ENCODE measurements around the gene POMZP3.
"Not testable (repeated sequence)": the region's sequence is repeated elsewhere in the genome, so short reads cannot be mapped to it uniquely, and the experiment has no call there.

The POMZP3 gene

DNA sequence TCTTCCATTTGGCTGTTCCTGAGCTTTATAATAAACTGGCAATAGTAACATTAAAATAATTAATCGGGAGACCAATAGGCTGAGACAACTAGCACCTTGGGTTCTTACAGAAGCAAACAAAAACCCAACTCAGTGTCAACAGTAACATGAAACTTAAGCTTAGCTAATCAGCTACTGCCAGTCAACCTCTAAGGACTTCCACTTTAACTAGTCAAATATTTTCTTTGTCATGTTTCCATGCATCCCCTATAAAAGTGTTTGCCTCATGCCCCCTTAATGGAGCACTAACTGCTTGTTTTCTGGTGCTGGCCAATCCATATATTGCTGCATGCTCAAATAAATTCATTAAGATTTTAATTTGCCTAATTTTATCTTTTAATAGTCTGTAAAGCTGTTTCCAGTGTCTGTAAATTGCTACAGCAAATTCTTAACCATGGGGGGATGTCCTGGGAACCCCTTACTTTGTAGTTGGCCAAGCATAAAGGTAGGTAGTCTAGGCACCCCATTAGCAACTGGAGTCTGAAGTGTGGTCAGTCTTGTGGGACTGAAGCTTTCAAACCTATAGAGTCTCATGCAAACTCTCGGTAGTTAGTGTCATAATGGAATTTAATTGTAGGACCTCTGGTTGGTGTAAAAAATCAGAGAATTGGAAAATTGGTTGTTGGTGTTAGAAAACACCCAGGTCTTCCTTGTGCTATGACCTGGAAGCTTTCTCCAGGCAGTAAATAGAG lies 40.3 kb downstream of the POMZP3 start:
- H3K36me3 ChIP-seq (ENCODE audit: control insufficient read depth in 2 of 2, insufficient read depth in 1 of 2, low read length in 2 of 2); POLR2A ChIA-PET; H3K4me1 ChIP-seq (ENCODE audit: control insufficient read depth, insufficient read depth, low read length); H3K9me3 ChIP-seq (ENCODE audit: control insufficient read depth, insufficient read depth, low read depth, low read length); CTCF ChIA-PET; H3K4me3 ChIP-seq (ENCODE audit: low read depth, low read length); H3K27ac ChIP-seq (ENCODE audit: extremely low read depth, low read depth, low read length): not testable (repeated sequence)
- TF ChIP-seq, protein P1, sequence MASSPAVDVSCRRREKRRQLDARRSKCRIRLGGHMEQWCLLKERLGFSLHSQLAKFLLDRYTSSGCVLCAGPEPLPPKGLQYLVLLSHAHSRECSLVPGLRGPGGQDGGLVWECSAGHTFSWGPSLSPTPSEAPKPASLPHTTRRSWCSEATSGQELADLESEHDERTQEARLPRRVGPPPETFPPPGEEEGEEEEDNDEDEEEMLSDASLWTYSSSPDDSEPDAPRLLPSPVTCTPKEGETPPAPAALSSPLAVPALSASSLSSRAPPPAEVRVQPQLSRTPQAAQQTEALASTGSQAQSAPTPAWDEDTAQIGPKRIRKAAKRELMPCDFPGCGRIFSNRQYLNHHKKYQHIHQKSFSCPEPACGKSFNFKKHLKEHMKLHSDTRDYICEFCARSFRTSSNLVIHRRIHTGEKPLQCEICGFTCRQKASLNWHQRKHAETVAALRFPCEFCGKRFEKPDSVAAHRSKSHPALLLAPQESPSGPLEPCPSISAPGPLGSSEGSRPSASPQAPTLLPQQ (tag by site-specific recombination; IDR thresholded peaks at IDR 0.05), result peak; percentile 54; the same call in 1 of the 2 replicates
- TF ChIP-seq GLIS1 (tag by site-specific recombination; IDR thresholded peaks at IDR 0.05) (0 out of 2 replicates have a peak, but pooled peaks have one; percentile 7), MZF1 (tag by site-specific recombination; IDR thresholded peaks at IDR 0.05; ENCODE audit: borderline replicate concordance) (peak; percentile 60; the same call in 1 of the 2 replicates), ZEB2 (tag by site-specific recombination; IDR thresholded peaks at IDR 0.05) (0 out of 2 replicates have a peak, but pooled peaks have one; percentile 44), ZNF664 (tag by site-specific recombination; IDR thresholded peaks at IDR 0.05) (peak; percentile 50; the same call in 1 of the 2 replicates), ZNF629 (tag by site-specific recombination; IDR thresholded peaks at IDR 0.05) (peak; percentile 40), OSR2 (tag by site-specific recombination; IDR thresholded peaks at IDR 0.05) (peak; percentile 51), ZNF549 (tag by site-specific recombination; IDR thresholded peaks at IDR 0.05) (peak; percentile 98), FEZF1 (tag by site-specific recombination; IDR thresholded peaks at IDR 0.05) (peak; percentile 44; the same call in 1 of the 2 replicates)

DNA sequence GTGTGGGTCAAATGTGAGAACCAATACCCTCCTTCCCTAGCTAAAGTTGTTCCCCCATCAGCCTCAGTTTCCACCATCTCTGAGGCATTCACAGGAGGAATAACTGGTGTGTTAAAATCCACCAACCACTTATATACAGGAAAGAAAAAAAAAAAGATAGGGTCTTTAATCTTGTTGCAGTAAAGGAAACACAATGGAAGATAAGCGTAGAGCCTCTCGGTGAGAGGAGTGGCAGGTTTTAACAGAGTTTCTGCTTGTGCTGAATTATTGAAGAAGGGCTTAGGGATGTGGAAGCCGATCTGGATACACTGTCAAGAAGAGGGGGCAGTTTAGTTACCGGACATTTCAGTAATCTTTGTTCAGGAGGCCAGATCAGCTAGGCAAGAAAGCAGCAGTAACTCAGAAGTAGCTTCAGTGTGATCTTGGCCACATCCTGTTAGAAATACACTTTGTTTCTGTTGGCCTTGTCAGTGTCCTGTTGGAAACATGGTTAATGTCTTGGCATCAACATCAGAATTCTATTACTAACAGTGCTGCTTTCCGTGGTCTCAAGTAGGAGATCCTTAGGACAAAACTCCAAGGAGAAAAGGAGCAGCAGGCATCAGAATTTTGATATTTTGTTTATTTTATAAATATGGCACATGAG lies 43.3 kb downstream of the POMZP3 start:
- CTCF ChIA-PET; H3K9me3 ChIP-seq (ENCODE audit: control insufficient read depth, insufficient read depth, low read depth, low read length); POLR2A ChIA-PET; H3K4me1 ChIP-seq (ENCODE audit: control insufficient read depth, insufficient read depth, low read length); H3K36me3 ChIP-seq (ENCODE audit: control insufficient read depth in 2 of 2, insufficient read depth in 1 of 2, low read length in 2 of 2); H3K4me3 ChIP-seq (ENCODE audit: low read depth, low read length); H3K27ac ChIP-seq (ENCODE audit: extremely low read depth, low read depth, low read length): not testable (repeated sequence)

DNA sequence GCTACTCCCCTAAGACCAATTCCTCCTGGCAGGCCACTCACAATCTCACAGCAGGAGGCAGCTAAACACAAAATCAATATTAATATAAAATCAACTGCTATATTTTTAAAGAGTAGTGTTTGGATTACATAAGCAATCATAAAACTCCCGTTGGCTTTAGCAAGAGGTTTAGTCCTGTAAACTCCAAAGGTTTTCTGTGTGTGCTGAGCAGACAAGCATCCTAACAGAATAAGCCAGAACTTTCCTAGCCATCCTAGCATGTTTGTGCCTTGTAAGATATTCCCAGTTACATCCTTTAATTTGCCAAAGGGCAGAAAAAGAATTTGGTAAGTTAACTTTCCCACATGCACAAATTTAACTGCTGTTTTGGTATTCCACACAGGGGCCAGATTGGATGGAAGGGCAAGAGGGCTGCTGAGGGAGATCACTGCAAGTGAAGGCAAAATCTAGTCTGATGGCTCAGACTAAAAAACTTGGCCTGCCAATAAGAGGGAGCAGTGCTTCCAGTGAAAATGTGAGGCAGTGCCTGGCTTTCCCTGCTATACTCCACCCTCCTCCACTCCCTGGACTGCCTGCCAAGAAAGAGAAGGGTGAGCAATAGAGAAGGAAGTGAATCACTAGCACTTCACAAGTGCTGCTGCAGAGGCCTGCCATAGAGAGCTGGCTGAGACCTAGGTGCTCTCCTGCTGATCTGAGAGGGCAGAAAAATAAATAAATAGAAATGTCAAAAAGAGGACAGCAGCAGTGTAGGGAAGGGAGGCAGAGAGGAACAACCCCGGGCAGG lies 44.0 kb downstream of the POMZP3 start:
- H3K9me3 ChIP-seq (ENCODE audit: control insufficient read depth, insufficient read depth, low read depth, low read length); H3K27ac ChIP-seq (ENCODE audit: extremely low read depth, low read depth, low read length); POLR2A ChIA-PET; H3K4me3 ChIP-seq (ENCODE audit: low read depth, low read length); H3K4me1 ChIP-seq (ENCODE audit: control insufficient read depth, insufficient read depth, low read length); H3K36me3 ChIP-seq (ENCODE audit: control insufficient read depth in 2 of 2, insufficient read depth in 1 of 2, low read length in 2 of 2); CTCF ChIA-PET: not testable (repeated sequence)
- TF ChIP-seq FEZF1 (tag by site-specific recombination; IDR thresholded peaks at IDR 0.05), result 0 out of 2 replicates have a peak, but pooled peaks have one; percentile 17

DNA sequence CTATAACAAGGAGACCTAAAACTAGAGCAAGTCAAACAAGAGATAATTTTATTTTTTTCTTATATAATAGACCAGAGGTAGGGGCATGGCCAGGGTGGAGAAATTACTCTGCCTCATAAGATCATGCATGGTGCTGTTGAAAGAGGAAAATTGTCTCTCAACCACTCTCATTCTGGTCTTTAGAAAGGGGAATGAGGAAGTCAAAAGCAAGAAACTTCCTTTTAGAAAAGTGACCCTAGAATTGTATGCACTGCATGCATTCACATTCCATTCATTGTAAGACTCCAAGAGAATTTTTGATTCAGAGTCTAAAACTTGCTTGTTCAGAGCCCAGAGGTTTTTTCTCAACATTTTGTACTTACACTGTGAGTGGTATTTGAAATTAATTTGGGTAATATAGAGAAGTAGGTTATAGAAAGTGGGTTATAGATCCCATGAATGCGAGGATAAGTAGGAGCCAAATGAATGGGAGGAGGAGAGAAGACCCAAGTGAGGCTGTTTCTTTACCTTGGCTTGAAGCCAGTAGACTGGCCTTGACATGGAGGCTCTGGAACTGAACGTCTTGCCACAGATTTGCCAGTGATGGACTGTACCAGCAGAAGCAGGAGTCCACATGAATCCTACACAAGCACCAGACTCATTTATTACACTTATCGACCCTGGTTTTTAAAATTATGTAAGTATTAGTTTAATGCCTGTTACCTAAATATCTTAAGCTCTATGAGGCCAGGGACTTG lies 51.0 kb downstream of the POMZP3 start:
- not testable (repeated sequence) for H3K27ac ChIP-seq (ENCODE audit: extremely low read depth, low read depth, low read length)

GRCh38 chr7:76575431-76575830 lies 51.6 kb downstream of the POMZP3 start:
- H3K4me1 ChIP-seq (ENCODE audit: control insufficient read depth, insufficient read depth, low read length); H3K4me3 ChIP-seq (ENCODE audit: low read depth, low read length); POLR2A ChIA-PET; CTCF ChIA-PET; H3K9me3 ChIP-seq (ENCODE audit: control insufficient read depth, insufficient read depth, low read depth, low read length); H3K27ac ChIP-seq (ENCODE audit: extremely low read depth, low read depth, low read length); H3K36me3 ChIP-seq (ENCODE audit: control insufficient read depth in 2 of 2, insufficient read depth in 1 of 2, low read length in 2 of 2): not testable (repeated sequence)

More for the DNA sequence above, 51.0 kb downstream of the POMZP3 start:
- CTCF ChIA-PET; H3K4me1 ChIP-seq (ENCODE audit: control insufficient read depth, insufficient read depth, low read length); H3K4me3 ChIP-seq (ENCODE audit: low read depth, low read length); H3K9me3 ChIP-seq (ENCODE audit: control insufficient read depth, insufficient read depth, low read depth, low read length); POLR2A ChIA-PET; H3K36me3 ChIP-seq (ENCODE audit: control insufficient read depth in 2 of 2, insufficient read depth in 1 of 2, low read length in 2 of 2): not testable (repeated sequence)
- peak; percentile 58; the same call in 1 of the 2 replicates for TF ChIP-seq ZNF600 (tag by site-specific recombination; IDR thresholded peaks at IDR 0.05)

DNA sequence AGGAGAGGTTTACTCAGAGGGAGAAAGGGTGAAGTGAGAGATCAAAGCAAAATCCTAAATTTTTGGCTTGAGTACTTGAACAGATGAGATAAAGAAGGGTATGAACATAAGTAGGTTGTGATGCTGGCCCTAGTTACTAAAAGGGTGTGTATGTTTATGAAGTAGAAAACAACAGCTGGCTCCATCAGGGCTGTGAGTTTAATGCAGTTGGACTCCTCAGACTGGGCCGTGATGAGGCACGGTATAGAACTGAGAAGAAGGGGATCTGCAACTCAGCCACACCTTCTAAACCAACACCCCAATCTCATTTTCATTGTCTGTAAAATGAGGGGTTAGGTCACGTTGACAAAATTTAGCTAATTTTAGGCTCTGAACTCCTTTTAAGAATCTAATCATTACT lies 54.8 kb downstream of the POMZP3 start:
- POLR2A ChIA-PET; H3K36me3 ChIP-seq (ENCODE audit: control insufficient read depth in 2 of 2, insufficient read depth in 1 of 2, low read length in 2 of 2); H3K4me1 ChIP-seq (ENCODE audit: control insufficient read depth, insufficient read depth, low read length); CTCF ChIA-PET; H3K4me3 ChIP-seq (ENCODE audit: low read depth, low read length); H3K9me3 ChIP-seq (ENCODE audit: control insufficient read depth, insufficient read depth, low read depth, low read length); H3K27ac ChIP-seq (ENCODE audit: extremely low read depth, low read depth, low read length): not testable (repeated sequence)
